ENCODE results near the gene RASGRP1. TPM values are rescaled to one million over a fixed set of nuclear protein-coding genes. Genes with fewer than 3 reads are reported as not detected.

Gene RASGRP1
- polyA plus RNA-seq, 1 donor (not counting 4 experiments of a cell fraction or from before 2014, with no cell fraction given) = 0.28 TPM

DNA sequence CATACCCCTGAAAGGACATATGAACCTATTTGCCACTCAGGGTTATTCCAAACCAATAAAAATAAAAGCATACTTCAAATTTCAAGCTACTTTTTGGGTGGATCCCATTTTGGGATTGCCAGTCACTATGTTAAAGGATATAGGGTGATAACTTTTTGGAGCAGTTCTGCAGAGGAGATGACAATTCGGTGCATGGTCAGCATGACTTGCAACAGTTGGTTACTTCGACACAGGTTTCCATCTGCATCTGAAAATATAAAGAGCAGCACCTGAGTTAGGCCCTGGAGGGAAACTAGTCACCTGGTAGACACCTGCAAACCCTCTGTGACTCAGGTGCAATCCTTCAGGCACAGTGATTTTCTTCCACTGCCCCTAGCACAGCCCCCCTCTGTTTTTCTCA lies 38.5 kb downstream of the RASGRP1 start:
- Histone ChIP-seq H3K27ac (ENCODE audit: control insufficient read depth, insufficient read depth, low read length) (no peak overlapping the region), H3K9me3 (ENCODE audit: control insufficient read depth, low read depth, low read length) (no peaks in the 10 kb centered on the region), H3K27me3 (ENCODE audit: control insufficient read depth, extremely low read depth, insufficient read depth, low read length) (peaks cover 3% of the 10 kb centered on the region), H2AFZ (ENCODE audit: control insufficient read depth, low read length) (no peak overlapping the region), H3K79me2 (ENCODE audit: control insufficient read depth, insufficient read depth, low read length) (no peaks in the 10 kb centered on the region), H4K20me1 (ENCODE audit: control insufficient read depth, extremely low read depth, insufficient read depth, low read length) (no peaks in the 10 kb centered on the region), H3K4me3 (ENCODE audit: control insufficient read depth in 2 of 3, extremely low read depth in 1 of 3, insufficient read depth in 2 of 3, low read depth in 1 of 3, low read length in 3 of 3) (no peak overlapping the region), H3K9ac (ENCODE audit: control insufficient read depth, extremely low read depth, insufficient read depth, low read length) (no peak overlapping the region), H3K4me2 (ENCODE audit: control insufficient read depth, extremely low read depth, insufficient read depth, low read depth, low read length) (no peak overlapping the region), H3K9me1 (ENCODE audit: control insufficient read depth, extremely low read depth, insufficient read depth, low read length) (no peaks in the 10 kb centered on the region), H3K36me3 (ENCODE audit: control insufficient read depth in 2 of 2, extremely low read depth in 1 of 2, insufficient read depth in 2 of 2, low read length in 2 of 2) (no peaks in the 10 kb centered on the region), H3K4me1 (ENCODE audit: control insufficient read depth, extremely low read depth, insufficient read depth, low read length) (peaks cover 2% of the 10 kb centered on the region)
- dilution Hi-C loops (cut with MboI; ENCODE audit: extremely low pct_ligation_motif_present, low sequenced_read_pairs) = no loop called here
- DNase-seq (ENCODE audit: low read depth, low spot score) (no peak), FAIRE-seq (no peak)
- TF ChIP-seq, protein P1, sequence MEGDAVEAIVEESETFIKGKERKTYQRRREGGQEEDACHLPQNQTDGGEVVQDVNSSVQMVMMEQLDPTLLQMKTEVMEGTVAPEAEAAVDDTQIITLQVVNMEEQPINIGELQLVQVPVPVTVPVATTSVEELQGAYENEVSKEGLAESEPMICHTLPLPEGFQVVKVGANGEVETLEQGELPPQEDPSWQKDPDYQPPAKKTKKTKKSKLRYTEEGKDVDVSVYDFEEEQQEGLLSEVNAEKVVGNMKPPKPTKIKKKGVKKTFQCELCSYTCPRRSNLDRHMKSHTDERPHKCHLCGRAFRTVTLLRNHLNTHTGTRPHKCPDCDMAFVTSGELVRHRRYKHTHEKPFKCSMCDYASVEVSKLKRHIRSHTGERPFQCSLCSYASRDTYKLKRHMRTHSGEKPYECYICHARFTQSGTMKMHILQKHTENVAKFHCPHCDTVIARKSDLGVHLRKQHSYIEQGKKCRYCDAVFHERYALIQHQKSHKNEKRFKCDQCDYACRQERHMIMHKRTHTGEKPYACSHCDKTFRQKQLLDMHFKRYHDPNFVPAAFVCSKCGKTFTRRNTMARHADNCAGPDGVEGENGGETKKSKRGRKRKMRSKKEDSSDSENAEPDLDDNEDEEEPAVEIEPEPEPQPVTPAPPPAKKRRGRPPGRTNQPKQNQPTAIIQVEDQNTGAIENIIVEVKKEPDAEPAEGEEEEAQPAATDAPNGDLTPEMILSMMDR (optimal IDR thresholded peaks at IDR 0.05 in 1 of 3, IDR thresholded peaks at IDR 0.05 in 1 of 3, conservative IDR thresholded peaks at IDR 0.05 in 1 of 3; ENCODE audit: extremely low read depth in 1 of 3, insufficient read depth in 2 of 3, low read length in 3 of 3) = no peak
- TF ChIP-seq EZH2 (IDR thresholded peaks at IDR 0.05; ENCODE audit: low read length) = no peak

DNA sequence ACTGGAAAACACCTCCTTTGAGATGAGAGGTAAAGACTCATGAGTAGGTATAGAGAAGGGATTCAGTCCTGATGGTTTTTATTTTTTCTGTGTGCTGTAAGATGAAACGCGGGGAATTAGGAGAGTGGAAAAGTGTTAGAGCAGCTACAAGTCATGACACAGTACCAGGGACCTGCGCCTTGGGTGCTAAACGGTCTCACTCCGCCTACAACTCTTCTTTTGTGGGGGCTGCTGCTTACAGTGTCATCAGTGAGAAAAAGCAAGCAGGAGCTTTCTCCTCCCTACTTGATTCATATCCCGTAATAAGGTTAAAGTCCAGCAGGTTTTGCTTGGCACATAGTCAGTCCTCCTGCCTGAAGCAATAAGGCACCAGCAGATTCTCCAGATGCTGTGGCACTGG lies 39.1 kb downstream of the RASGRP1 start:
- dilution Hi-C loops (cut with MboI; ENCODE audit: extremely low pct_ligation_motif_present, low sequenced_read_pairs) = no loop called here
- DNase-seq (ENCODE audit: low read depth, low spot score) = no peak
- TF ChIP-seq EZH2 (IDR thresholded peaks at IDR 0.05; ENCODE audit: low read length) = no peak
- TF ChIP-seq, protein P1 (optimal IDR thresholded peaks at IDR 0.05 in 1 of 3, IDR thresholded peaks at IDR 0.05 in 1 of 3, conservative IDR thresholded peaks at IDR 0.05 in 1 of 3; ENCODE audit: extremely low read depth in 1 of 3, insufficient read depth in 2 of 3, low read length in 3 of 3) = no peak
- H3K9me3 ChIP-seq (ENCODE audit: control insufficient read depth, low read depth, low read length) = no peaks in the 10 kb centered on the region
- no peaks in the 10 kb centered on the region for H3K36me3 ChIP-seq (ENCODE audit: control insufficient read depth in 2 of 2, extremely low read depth in 1 of 2, insufficient read depth in 2 of 2, low read length in 2 of 2)
- H3K4me1 ChIP-seq (ENCODE audit: control insufficient read depth, extremely low read depth, insufficient read depth, low read length) = no peaks in the 10 kb centered on the region
- no peak overlapping the region for H2AFZ ChIP-seq (ENCODE audit: control insufficient read depth, low read length)
- no peak for FAIRE-seq
- H3K27me3 ChIP-seq (ENCODE audit: control insufficient read depth, extremely low read depth, insufficient read depth, low read length) = peaks cover 3% of the 10 kb centered on the region
- H3K79me2 ChIP-seq (ENCODE audit: control insufficient read depth, insufficient read depth, low read length) = no peaks in the 10 kb centered on the region
- no peaks in the 10 kb centered on the region for H3K9me1 ChIP-seq (ENCODE audit: control insufficient read depth, extremely low read depth, insufficient read depth, low read length)
- H3K9ac ChIP-seq (ENCODE audit: control insufficient read depth, extremely low read depth, insufficient read depth, low read length) = no peak overlapping the region
- no peak overlapping the region for H3K27ac ChIP-seq (ENCODE audit: control insufficient read depth, insufficient read depth, low read length)
- H3K4me2 ChIP-seq (ENCODE audit: control insufficient read depth, extremely low read depth, insufficient read depth, low read depth, low read length) = no peak overlapping the region
- no peaks in the 10 kb centered on the region for H4K20me1 ChIP-seq (ENCODE audit: control insufficient read depth, extremely low read depth, insufficient read depth, low read length)
- H3K4me3 ChIP-seq (ENCODE audit: control insufficient read depth in 2 of 3, extremely low read depth in 1 of 3, insufficient read depth in 2 of 3, low read depth in 1 of 3, low read length in 3 of 3) = no peak overlapping the region

All from keratinocyte (primary cell).